HUDEP-2 (cell line): ENCODE results near the gene PEX10.

Source experiments
- DNase-seq, 76 experiments: peaks; one replicate each; lab custom pipeline; 2025; ENCODE audit not compliant: unreplicated experiment in 76 of 76; lab: John Stamatoyannopoulos, UW

The PEX10 gene

DNA sequence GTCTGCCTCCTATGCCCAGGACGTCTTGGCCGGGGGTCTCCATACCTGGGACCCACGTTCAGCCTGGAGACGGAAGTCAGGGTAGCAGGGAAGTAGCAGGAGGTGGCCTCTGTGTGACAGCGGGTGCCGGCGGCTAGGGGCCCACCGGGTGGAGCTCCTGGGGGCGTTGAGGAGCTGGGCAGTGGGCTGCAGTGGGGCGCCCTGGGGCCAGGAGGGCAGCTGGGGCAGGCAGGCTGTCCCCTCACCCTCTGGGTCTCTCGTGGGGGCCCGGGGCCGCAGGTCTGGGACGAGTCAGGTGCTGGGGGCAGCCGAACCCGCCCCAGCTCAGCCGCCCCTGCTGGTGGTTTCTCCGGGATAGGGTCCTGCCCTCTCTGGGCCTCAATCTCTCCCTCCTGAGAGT, 14.7 kb upstream of the PEX10 start:
- DNase-seq = no peak

DNA sequence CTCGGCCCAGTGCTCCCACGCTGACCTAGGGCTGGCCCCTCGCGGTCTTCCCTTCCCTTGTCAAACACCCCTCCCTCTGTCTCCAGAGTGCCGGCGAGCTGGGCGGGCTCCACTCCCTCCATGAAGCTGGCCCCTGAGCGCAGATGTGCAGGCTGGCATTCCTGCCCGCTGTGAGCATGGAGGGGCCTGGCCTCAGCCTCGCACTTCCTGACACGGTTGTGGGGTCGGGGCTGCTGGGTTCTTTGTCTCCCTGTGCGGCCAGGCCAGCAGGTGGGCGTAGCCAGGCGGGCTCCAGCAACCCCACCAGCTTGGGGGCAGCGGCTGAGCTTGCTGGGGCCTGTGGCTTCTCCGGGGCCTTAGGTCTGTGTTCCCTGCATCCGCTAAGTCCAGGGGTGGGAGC, 14.2 kb upstream of the PEX10 start:
- DNase-seq = no peak

DNA sequence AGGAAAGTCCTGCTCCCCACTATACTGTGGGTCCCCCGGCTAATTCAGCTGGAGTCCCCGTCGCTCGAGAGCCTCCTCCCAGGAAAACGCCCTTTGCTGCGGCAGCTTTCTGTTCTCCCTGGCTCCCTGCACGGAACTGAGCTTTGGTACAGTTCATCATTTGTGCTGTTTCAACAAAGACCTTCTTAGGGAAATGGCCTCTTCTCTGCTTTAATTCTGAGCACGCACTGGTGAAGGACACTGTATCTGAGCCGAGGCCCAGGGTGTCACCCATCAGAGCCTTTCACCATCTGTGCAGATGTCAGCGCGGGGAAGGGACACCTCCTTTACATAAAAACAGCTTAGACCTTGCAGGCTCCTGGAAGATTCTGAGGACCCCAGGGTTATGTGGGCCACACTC, 13.5 kb upstream of the PEX10 start:
- no peak for DNase-seq

DNA sequence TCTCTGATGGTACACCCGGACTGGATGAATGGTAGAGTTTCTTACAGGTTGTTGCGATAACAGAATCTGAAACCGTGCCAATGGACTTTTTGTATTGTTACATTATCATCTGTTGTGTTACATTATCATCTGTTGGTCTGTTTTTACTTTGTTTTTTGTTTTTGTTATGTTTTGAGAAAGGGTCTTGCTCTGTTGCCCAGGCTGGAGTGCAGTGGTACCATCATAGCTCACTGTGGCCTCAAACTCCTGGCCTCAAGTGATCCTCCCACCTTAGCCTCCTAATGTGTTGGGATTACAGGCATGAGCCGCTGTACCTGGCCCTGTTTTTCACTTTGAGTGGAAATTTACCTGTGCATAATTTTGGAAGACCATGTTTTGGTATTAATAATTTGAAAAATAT, 10.2 kb upstream of the PEX10 start:
- DNase-seq = no peak

DNA sequence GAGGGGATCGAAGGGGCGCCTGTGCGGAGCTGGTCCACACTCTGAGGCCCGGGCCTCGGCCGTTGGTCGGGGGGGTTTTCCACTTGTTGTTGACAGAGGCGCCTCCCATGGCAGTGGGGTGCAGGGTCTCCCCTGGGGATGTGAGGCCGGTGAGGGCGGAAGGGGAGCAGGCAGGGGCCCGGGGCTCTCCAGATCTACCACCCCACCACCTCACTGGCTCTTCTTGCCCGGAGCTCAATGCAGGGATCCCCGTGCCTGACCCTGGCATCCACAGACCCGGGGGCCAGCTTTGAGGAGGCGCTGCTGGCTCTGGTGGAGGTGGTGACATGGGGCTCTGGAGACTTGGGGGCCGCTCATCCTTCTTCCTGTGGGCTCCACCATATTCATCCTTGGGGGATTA, 7.1 kb upstream of the PEX10 start:
- no peak for DNase-seq

DNA sequence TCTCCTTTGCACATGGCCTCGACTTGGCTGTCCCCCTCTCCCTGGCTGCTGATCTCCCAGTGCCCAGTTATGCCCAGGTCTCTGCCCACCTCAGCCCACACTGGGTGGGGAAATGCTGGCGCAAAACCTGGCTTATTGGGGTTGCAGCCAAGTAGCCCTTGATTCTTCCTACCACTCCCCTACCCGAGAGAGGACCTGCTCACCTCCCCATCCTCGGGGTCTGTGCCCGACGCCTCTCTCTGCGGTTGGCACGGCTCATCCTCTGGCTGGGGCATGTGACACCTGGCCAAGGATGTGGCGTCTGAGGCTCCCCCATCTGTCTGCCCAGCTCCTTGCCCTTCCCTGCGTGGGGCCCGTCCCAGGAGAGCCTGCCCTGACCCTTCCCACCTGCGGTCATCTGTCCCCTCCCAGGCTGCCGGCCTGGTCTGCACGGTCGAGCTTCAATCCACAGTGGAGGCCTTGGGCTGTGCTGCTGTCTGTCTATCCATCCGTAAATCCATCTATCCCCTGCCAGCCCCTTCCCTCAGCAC, 6.5 kb upstream of the PEX10 start:
- DNase-seq = no peak

DNA sequence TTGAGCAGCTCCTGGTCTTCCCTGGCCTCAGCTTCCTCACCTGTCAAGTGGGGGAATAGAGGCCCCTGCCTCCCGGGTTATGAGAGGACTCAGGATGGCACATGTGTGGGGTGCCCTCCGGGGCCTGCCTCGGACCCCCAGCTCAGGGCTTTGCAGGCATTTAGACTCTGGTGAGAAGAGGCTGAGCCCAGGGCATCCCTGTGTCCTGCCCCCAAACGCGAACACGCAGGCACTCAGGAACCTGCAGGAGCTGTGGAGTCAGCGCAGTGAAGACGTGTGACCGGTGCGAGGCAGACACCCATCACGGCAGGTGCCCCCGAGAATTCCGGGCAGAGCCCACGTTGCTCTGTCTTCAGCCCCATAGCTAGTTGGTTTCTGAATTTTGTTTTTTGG, 5.5 kb upstream of the PEX10 start:
- DNase-seq = no peak

DNA sequence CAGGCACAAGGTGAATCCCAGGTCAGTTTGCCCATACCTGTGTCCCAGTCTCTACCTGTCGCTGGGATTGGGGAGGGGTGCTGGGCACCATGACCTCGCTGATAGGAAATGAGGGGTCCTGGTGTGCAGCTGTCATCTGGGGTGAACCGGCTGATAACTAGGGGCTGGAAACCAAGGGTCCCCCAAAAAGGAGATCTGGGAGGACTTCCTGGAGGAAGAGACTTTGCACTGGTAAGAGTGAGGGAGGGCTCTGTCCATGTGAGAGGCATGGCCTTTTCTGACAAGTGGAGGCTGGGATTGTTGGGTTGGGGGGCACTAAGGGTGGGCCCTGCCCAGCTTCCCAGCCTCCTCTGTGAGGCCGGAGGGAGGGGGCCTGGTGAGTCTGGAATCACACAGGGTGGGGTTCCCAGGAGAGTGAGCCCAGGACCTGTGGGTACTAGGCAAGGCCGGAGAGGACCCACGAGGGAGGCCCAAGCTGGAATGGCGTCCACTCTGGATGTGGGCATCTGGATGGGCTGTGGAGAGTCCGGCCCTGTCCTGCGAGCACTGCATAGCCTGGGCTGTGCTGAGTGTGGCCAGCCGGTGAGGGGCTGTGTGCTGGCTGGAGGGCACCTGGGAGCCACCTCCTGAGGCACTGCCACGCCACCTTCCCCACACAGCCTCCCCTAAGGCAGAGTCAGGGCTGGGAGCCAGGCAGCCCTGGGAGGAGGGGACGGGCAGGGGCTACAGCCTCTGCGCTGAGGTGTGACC, 4.9 kb upstream of the PEX10 start:
- DNase-seq = no peak

DNA sequence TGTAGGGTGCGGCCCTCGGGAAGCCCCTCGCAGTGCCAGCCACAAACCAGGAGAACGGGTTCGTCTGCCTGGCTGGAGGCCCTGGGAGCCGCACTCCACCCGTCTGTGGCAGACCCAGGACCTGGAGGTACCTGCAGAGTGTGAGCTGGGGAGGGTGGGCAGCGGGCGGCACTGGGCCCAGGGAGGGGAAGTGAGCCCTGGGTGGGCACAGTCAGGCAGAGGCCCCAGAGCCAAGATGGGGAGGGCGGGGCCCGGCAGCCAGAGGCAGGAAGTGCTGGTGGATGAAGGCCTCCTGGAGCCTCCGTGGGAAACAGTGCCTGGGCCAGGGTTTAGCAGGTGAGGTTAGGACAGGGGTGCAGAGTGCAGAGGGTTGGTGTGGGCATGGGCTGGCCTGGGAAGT, 4.0 kb upstream of the PEX10 start:
- no peak for DNase-seq

DNA sequence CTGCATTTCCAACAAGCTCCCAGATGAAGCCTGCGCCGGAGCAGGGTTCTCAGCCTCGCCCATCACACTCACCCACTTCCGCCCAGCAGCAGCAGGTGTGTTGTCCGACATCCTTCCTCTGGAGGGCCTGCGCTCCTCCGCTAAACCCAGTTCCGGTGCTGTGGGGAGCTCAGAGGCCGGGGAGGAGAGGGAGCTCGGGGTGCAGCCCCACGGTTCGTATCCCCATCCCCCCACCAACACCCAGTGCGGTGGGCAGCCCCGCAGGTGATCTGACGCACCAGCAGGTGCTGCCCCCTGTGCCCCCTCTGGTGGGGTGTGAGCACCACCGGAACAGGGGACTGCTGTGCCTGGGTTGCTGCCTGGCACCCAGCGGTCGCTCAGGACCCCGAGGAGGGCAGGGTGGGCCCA, 3.4 kb upstream of the PEX10 start:
- DNase-seq = no peak

DNA sequence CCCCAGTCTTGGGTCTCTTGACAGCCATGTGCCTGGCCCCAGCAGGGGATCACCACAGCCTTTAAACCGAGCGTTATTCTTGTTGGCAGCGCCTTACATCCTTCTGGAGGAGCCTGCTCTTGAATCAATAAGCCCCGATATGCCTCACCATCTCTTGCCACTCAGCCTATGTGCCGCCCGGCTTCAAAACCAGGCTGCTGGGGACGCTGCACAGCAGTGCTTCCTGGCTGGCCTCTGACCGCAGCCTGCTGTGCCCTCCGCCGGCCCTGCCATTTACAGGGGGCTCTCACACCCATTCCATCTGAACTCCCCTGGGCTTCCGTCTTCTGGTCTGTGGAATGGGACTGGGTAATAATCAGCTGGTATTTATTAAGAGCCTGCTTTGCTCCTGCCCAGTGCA, 3.0 kb upstream of the PEX10 start:
- DNase-seq = no peak

DNA sequence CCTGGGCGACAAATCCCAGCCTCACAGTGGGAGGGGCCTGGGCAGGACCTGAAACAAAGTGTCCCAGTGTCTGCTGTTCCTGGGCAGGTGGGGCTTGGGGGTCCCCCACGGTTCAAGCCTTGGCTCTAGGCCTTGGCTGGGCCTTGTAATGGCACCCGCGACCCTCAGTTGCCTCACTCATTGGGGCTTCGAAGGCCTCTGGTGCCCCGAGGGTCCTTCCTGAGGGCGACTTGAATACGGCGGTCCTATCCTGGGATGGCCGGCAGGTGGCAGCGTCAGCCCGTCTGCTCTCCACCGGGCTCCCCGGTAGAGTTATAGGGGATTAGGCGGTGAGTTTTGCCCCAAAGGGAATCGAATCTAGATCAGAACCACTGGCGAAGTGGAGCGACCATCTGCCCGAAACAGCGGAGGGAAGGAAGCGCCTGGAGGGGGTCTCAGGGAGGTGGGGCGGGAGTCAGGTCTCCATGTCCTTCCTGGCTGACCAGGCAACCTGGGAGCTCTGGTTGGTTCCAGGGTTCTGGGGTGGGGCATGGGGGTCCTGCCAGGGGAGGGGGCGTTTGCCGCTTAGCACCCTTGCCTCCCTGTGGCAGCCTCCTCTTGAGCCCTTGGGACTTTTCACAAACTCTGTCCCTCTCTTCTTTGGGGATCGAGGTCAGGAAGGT, 2.1 kb upstream of the PEX10 start:
- DNase-seq = peak in 67 of 76 experiments; percentile 7 to 82 (median 51)

DNA sequence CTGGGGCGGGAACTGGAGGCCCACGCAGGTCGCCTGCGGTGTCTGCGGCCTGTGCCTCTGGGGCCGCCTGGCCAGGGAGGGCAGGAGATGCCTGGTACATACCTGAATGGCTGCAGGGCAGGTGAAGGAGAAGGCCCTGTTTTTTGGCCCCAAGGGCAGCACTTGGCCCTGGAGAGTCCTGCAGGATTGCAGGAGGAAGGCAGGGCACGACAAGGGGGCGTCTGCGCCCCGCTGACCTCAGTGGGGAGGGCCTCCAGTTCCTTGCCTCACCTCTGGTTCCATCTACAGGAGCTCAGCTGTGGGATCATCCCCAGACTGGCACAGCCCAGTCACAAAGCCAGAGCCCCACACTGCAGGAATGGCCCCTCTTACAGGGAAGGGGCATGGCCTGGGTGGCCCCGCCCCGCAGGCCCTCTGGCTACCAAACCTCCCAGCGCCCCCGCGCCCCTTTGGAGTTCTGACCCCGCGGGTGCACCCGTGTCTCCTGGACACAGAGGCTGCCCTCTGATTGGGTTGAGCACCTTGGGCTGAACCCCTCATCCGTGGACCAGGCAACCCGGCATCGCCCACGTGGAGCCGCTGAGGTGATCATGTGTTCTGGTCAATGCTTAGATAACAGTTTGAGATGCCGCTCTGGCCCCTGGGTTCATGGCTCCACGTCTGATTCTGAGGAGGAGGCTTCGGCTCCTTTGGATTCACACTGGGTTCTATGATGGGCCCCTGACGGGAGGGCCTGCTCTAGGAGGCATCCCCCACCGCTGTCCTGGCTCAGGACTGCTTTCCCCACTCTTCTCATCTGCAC, 1.3 kb upstream of the PEX10 start:
- DNase-seq = peak in 24 of 76 experiments; percentile 2 to 64 (median 40)

DNA sequence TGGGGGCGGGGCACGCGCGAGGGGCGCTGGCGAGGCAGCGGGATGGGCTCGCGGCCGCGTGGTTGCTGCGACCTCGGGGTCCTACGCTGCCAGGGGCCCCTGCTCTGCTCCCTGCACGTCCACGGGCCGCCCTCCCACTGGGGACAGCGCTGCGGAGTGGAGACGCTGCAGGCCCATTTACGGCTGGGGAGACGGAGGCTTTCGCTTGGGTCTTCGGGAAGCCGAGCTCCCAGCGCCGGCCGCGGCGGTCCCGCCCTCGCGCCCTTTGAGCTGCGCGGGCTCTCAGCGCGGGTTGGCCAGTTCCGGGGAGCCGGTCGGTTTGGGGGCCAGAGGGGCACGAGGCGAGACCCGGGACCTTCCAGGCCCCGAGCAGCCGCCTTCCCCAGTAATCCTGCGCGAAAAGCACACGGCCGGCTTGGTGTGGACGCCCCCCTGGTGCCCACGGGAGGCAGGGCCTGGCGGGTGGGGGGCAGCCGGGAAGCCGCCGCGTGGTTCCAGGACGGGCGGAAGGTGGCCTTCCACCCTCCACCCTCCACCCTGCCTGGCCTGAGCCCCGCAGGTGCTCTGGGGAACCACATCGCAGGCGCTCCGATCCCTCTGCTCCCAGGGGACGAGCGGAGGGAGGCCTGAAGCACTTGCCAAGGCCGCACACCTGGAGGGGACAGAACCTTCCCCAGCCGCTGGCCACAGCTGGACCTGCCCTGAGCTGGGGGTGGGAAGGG, 570 bp upstream of the PEX10 start:
- peak in 21 of 76 experiments; percentile 21 to 90 (median 55) for DNase-seq

DNA sequence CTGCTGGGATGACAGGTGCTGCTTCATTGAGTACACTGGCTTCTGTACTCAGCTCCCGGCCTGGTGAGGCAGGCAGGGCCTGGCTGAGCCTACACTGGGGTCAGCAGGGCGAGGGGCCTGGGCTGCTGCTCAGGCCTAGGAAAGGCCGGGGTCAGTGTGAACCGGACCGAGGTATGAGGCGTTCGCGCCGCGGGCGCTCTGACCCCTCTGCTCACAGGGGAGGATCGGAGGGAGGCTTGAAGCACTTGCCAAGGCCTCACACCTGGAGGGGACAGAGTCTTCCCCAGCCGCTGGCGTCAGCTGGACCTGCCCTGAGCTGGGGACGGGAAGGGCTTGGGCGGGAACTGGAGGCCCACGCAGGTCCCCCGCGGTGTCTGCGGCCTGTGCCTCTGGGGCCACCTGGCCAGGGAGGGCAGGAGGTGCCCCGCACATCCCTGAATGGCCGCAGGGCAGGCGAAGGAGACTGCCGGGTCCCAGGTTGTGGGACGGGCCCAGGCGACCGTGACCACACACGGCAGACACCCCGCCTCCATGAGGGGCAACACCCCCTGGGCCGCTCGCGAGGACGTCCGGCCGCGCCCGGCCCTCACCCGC, 466 bp downstream of the PEX10 start:
- DNase-seq = peak in 12 of 76 experiments; percentile 27 to 73 (median 54)

DNA sequence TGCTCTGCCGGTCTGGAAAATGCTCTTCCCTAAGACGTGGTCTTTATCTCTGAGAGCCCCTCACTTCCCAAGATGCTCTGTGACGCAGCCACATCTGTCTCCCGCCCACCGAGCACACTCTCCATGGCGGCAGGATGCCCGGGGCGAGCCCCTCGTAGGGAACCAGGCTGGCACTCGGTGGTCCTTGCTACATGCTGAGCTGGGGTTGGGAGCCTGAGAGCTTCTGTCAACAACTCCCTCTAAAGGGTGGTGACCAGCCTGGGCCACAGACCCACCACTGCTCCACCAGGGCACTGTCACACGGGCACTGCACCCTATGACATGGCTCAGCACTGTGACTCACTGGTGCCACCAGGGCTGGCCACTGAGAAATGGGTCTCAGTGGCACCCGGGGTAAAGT, 2.6 kb downstream of the PEX10 start:
- no peak for DNase-seq

DNA sequence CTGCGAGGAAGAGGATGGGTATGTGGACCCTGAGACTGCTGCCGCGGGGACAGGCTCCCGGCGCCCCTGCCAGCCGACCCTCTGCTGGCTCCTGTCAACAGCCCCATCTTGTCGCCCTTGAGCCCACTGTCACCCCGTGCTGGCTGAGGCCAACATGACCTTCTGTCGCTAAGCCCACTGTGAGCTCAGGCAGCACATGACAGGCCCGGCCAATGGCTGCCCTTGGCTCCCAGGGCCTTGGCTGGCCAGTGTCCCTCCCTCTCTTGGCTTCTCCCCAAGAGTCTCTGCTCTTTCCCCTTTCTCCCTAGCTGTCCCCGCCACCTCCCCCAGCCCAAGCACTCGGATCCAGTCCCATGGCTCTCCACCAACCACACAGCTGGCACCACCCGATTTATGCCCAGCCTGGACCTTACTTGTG, 3.5 kb downstream of the PEX10 start:
- DNase-seq = no peak

DNA sequence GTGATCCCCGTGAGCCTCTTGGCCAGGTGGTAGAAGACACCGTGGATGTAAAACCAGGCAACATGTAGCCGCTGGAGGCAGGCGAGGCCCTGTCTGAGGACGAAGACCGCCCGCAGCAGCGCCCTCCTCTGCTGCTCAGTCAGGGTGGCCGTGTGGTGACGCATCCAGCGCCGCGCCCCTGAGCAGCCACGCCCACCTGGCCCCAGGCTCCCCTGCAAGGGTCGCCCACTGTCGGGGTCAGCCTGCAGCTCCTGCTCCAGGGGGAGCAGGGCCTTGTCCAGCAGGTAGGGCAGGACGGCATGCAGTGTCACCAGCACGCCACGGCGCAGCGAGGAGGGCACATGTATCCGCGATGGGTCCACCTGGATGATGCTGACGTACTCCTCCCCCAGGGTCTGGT, 3.9 kb downstream of the PEX10 start:
- DNase-seq = no peak

DNA sequence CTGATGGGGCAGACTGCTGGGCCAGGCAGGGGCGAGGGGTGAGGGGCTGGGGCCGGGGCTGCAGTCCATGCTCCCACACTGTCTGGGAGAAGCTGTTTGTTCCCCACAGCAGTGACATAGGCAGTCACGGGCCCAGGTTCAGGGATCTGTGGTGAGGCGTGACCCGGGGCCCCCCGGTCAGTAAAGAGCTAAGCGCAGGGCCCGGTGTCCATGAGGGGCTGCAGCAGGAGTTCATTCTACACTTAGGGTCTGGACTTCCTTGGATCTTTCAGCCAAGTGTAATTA, 4.4 kb downstream of the PEX10 start:
- DNase-seq = no peak

DNA sequence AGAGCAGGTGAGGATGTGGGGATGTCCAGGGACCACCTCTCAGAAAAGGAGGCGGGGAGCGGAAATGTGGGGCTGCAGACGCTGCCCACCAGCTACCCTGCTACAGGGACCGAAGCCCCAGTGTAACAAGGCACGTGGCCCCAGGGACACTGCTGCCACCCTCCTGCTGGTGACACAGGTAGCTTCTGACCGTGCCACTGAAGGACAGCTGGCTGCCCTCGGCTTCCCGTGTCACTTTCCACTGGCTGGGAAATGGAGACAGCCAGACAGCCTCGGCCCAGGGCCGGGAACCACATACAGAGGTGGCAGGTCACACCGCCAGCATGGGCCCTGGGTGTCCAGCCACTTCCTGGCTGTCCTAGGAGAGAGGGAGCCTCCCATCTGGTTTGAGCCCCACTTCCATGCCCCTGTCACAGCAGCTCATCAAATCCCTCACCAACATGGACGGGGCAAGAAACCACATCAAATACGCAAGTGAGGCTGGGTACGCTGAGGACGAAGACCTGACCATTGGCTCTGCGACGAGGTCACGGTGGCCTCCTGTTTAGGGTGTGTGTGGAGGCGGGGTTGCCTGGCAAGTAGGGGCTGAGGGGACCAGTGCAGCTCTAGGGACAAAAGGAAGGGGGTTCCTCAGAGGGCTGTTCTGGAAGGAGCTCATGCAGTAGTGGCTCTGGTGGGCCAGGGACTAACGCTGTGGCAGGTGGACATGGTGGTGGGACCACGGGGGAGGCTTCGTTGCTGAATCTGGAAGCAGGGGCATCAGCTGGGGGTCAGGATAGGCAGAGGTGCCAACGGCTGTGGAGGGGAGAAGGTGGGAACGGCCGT, 5.0 kb downstream of the PEX10 start:
- no peak for DNase-seq
